GM12878 (cell line): ENCODE results near the gene EIF4ENIF1.

ENCODE experiments used
- CREB1 ChIP-seq: IDR thresholded peaks from 2 replicates; pipeline ENCODE4 v1.6.1; 2012; ENCODE audit warnings: low read depth, mild to moderate bottlenecking, inconsistent platforms
- DPF2 ChIP-seq: fragments of 450-650 bp; IDR thresholded peaks from 2 replicates; pipeline ENCODE4 v1.6.1; 2017; ENCODE audit warnings: mild to moderate bottlenecking
- EZH2 ChIP-seq: IDR thresholded peaks from 2 replicates; pipeline ENCODE4 v1.6.1; 2012; ENCODE audit warnings: low read depth, mild to moderate bottlenecking, control low read depth, inconsistent platforms, low read length, borderline replicate concordance; ENCODE audit not compliant: control insufficient read depth
- POLR2AphosphoS5 ChIP-seq: IDR thresholded peaks from 2 replicates; pipeline ENCODE4 v1.6.1; 2011; ENCODE audit warnings: mild to moderate bottlenecking, low read length, inconsistent platforms
- RAD21 ChIP-seq: IDR thresholded peaks from 2 replicates; pipeline ENCODE4 v1.6.1; 2011; ENCODE audit warnings: mild to moderate bottlenecking, low read depth, low read length, moderate library complexity; ENCODE audit not compliant: insufficient read depth
- YY1 ChIP-seq: IDR thresholded peaks from 2 replicates; pipeline ENCODE4 v1.6.1; 2011; ENCODE audit warnings: low read depth, mild to moderate bottlenecking, low read length
- TF ChIP-seq, protein P1 (sequence below), 3 experiments: IDR thresholded peaks in 2 of 3; conservative IDR thresholded peaks in 1 of 3; 2 replicates each; pipeline ENCODE4 v1.5.1; 2011; ENCODE audit warnings: low read depth in 3 of 3, low read length in 3 of 3, mild to moderate bottlenecking in 3 of 3, control low read depth in 2 of 3, moderate library complexity in 2 of 3, inconsistent platforms in 1 of 3, mixed read lengths in 1 of 3; ENCODE audit not compliant: control insufficient read depth in 2 of 3, insufficient read depth in 1 of 3; ENCODE audit errors: extremely low read depth in 1 of 3

DNA sequence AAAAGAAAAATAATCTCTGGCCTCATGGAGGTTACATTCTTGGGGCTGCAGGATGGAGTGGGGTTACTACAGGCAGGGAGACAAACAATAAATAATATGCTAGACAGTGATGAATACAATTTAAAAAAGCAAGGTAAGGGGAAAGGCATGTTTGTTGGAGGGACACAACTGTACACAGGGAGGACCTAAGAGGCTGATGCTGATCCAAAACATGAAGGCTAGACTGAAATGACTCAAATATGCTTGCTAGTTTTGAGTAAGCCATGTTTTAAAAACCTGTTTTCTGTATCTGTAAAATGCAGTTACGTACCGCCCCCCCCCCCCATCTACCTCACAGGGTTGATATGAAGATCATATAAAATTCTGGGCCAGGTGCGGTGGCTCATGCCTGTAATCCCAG lies 44.0 kb downstream of the EIF4ENIF1 start:
- no peak for TF ChIP-seq POLR2AphosphoS5
- no peak for TF ChIP-seq RAD21
- TF ChIP-seq, protein P1, sequence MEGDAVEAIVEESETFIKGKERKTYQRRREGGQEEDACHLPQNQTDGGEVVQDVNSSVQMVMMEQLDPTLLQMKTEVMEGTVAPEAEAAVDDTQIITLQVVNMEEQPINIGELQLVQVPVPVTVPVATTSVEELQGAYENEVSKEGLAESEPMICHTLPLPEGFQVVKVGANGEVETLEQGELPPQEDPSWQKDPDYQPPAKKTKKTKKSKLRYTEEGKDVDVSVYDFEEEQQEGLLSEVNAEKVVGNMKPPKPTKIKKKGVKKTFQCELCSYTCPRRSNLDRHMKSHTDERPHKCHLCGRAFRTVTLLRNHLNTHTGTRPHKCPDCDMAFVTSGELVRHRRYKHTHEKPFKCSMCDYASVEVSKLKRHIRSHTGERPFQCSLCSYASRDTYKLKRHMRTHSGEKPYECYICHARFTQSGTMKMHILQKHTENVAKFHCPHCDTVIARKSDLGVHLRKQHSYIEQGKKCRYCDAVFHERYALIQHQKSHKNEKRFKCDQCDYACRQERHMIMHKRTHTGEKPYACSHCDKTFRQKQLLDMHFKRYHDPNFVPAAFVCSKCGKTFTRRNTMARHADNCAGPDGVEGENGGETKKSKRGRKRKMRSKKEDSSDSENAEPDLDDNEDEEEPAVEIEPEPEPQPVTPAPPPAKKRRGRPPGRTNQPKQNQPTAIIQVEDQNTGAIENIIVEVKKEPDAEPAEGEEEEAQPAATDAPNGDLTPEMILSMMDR (IDR thresholded peaks at IDR 0.05 in 2 of 3, conservative IDR thresholded peaks at IDR 0.05 in 1 of 3; ENCODE audit: control insufficient read depth in 2 of 3, extremely low read depth in 1 of 3, insufficient read depth in 1 of 3, low read depth in 3 of 3, low read length in 3 of 3): no peak
- TF ChIP-seq CREB1: no peak
- no peak for TF ChIP-seq DPF2
- TF ChIP-seq EZH2: no peak
- no peak for TF ChIP-seq YY1
